GM12878 (cell line): ENCODE data around the gene ABCF3. TPM values are rescaled to one million over a fixed set of nuclear protein-coding genes. Genes with fewer than 3 reads are reported as not detected.

Experiments used
- ATAC-seq: fragments of 200-7000 bp; cut with Tn5 transposase; 3 replicates; pipeline ENCODE4 v1.9.1; 2020; ENCODE audit warnings: mild to moderate bottlenecking, moderate library complexity
- BruUV-seq: library from RNA; stranded (reverse); fragments of 400-500 nt; replicated peaks from 2 replicates; lab custom pipeline; 2021; lab: Mats Ljungman, UMichigan
- CTCF ChIA-PET: fragments of 300-600 bp; sonication (Branson Sonifier 250); formaldehyde crosslinking; extraction: SDS; loops from one replicate; lab custom pipeline; 2021; ENCODE audit warnings: inconsistent platforms; lab: Yijun Ruan, JAX
- POLR2A ChIA-PET: fragments of 350-600 bp; formaldehyde crosslinking; extraction: SDS; loops from one replicate; lab custom pipeline; 2021; ENCODE audit warnings: inconsistent platforms; lab: Charles Lee
- RAD21 ChIA-PET: fragments of 300-600 bp; sonication (Branson Sonifier 250); formaldehyde crosslinking; loops from one replicate; lab custom pipeline; 2023; ENCODE audit warnings: antibody characterized with exemption; ENCODE audit not compliant: unreplicated experiment; lab: Charles Lee
- SMC1A ChIA-PET: fragments of 300-600 bp; sonication (Branson Sonifier 250); formaldehyde crosslinking; loops from one replicate; lab custom pipeline; 2023; ENCODE audit not compliant: unreplicated experiment, uncharacterized antibody; lab: Charles Lee
- DNase-seq: peaks from one replicate; pipeline ENCODE4 v3.0.0-alpha.2; 2011; ENCODE audit warnings: low read depth, low spot score
- FAIRE-seq: peaks from 3 replicates; lab custom pipeline; 2011; peaks lifted over from hg19 to GRCh38; lab: Jason Lieb, UNC
- H2AFZ ChIP-seq: 2 replicates; pipeline ENCODE4 v1.6.0; 2011; ENCODE audit warnings: low read depth, low read length, control low read depth; ENCODE audit not compliant: control insufficient read depth
- H3K27ac ChIP-seq: 2 replicates; pipeline ENCODE4 v1.5.1; 2011; ENCODE audit warnings: control low read depth; ENCODE audit not compliant: control insufficient read depth, insufficient read depth
- H3K27me3 ChIP-seq, 2 experiments: replicated peaks in 1 of 2; 2 replicates each; pipeline versions ENCODE4 v1.6.0 to v1.6.1; 2011; ENCODE audit warnings: low read length in 1 of 2; ENCODE audit not compliant: control insufficient read depth in 2 of 2, insufficient read depth in 2 of 2
- H3K36me3 ChIP-seq, 2 experiments: 2 replicates each; pipeline ENCODE4 v1.5.1; 2011; ENCODE audit warnings: low read length in 1 of 2; ENCODE audit not compliant: control insufficient read depth in 2 of 2, insufficient read depth in 2 of 2
- H3K4me1 ChIP-seq: 2 replicates; pipeline ENCODE4 v1.6.1; 2011; ENCODE audit warnings: mild to moderate bottlenecking, low read length, moderate library complexity, mixed read lengths; ENCODE audit not compliant: control insufficient read depth, insufficient read depth
- H3K4me2 ChIP-seq: 2 replicates; pipeline ENCODE4 v1.6.0; 2011; ENCODE audit warnings: control low read depth; ENCODE audit not compliant: control insufficient read depth, insufficient read depth
- H3K4me3 ChIP-seq: fragments of 200-600 bp; sonication (generic); 2 replicates; pipeline ENCODE4 v1.5.1; 2016
- H3K79me2 ChIP-seq: 2 replicates; pipeline ENCODE4 v1.6.0; 2011; ENCODE audit warnings: low read length; ENCODE audit not compliant: control insufficient read depth, insufficient read depth
- H3K9ac ChIP-seq: 2 replicates; pipeline ENCODE4 v1.8.0; 2011; ENCODE audit warnings: low read length, control low read depth, mixed read lengths; ENCODE audit not compliant: control insufficient read depth, insufficient read depth
- H3K9me3 ChIP-seq: replicated peaks from 3 replicates; pipeline ENCODE4 v1.5.1; 2011; ENCODE audit warnings: mild to moderate bottlenecking, low read length; ENCODE audit not compliant: control insufficient read depth, insufficient read depth
- H4K20me1 ChIP-seq: 2 replicates; pipeline ENCODE4 v1.6.0; 2011; ENCODE audit not compliant: control insufficient read depth, insufficient read depth
- CBX3 ChIP-seq: fragments of 200-600 bp; sonication (generic); IDR thresholded peaks from 2 replicates; pipeline ENCODE4 v1.6.1; 2016; ENCODE audit warnings: low read depth, borderline replicate concordance
- KDM1A ChIP-seq: fragments of 200-600 bp; sonication (generic); IDR thresholded peaks from 2 replicates; pipeline ENCODE4 v1.6.1; 2016; ENCODE audit warnings: borderline replicate concordance
- MEF2A ChIP-seq: IDR thresholded peaks from 2 replicates; pipeline ENCODE4 v1.6.1; 2011; ENCODE audit warnings: low read depth, mild to moderate bottlenecking, low read length, moderate library complexity; ENCODE audit not compliant: insufficient read depth
- MXI1 ChIP-seq: fragments of 150-350 bp; IDR thresholded peaks from 2 replicates; pipeline ENCODE4 v1.6.1; 2011; ENCODE audit warnings: low read depth, mild to moderate bottlenecking, inconsistent platforms, low read length, improper control_type of control experiment
- NFYB ChIP-seq: IDR thresholded peaks from 2 replicates; pipeline ENCODE4 v1.6.1; 2011; ENCODE audit warnings: low read depth, mild to moderate bottlenecking, low read length, improper control_type of control experiment, moderate library complexity; ENCODE audit not compliant: insufficient read depth
- PAX5 ChIP-seq: IDR thresholded peaks from 2 replicates; pipeline ENCODE4 v1.6.1; 2011; ENCODE audit warnings: low read depth, low read length, borderline replicate concordance
- RB1 ChIP-seq: fragments of 450-650 bp; formaldehyde crosslinking; IDR thresholded peaks from 2 replicates; pipeline ENCODE4 v1.6.1; 2017; ENCODE audit warnings: mild to moderate bottlenecking, borderline replicate concordance
- RBBP5 ChIP-seq: fragments of 200-600 bp; sonication (generic); conservative IDR thresholded peaks from 2 replicates; pipeline ENCODE4 v1.6.1; 2016
- RUNX3 ChIP-seq: IDR thresholded peaks from 2 replicates; pipeline ENCODE4 v1.6.1; 2012; ENCODE audit warnings: low read length, inconsistent platforms
- SPI1 ChIP-seq: IDR thresholded peaks from 2 replicates; pipeline ENCODE4 v1.6.1; 2011; ENCODE audit warnings: low read depth, mild to moderate bottlenecking, low read length, moderate library complexity, borderline replicate concordance; ENCODE audit not compliant: insufficient read depth
- TBL1XR1 ChIP-seq: IDR thresholded peaks from 2 replicates; pipeline ENCODE4 v1.6.1; 2012; ENCODE audit warnings: low read depth, low read length, improper control_type of control experiment
- ZNF207 ChIP-seq: fragments of 450-650 bp; IDR thresholded peaks from 2 replicates; pipeline ENCODE4 v1.6.1; 2014; ENCODE audit warnings: antibody characterized with exemption, mild to moderate bottlenecking, borderline replicate concordance
- ZSCAN29 ChIP-seq: fragments of 450-650 bp; IDR thresholded peaks from 2 replicates; pipeline ENCODE4 v1.6.1; 2017; ENCODE audit warnings: mild to moderate bottlenecking, moderate library complexity
- WGBS: methylation state at CpG from one replicate; pipeline ENCODE4 v1.1.6; 2016; ENCODE audit warnings: low lambda C conversion rate; ENCODE audit not compliant: insufficient replicate concordance, insufficient coverage; ENCODE audit errors: missing lambda C conversion rate; 5-methylcytosine and 5-hydroxymethylcytosine counted together
- in situ Hi-C: fragments of 300-500 bp; cut with MboI; formaldehyde crosslinking; loops from 9 replicates; pipeline ENCODE4 v1.14.3; 2018; ENCODE audit warnings: mixed read lengths
- intact Hi-C: fragments of 100-400 bp; cut with micrococcal nuclease; formaldehyde crosslinking; loops from one replicate; pipeline ENCODE4 v1.14.2; 2022; ENCODE audit not compliant: unreplicated experiment
- polyA plus RNA-seq, 11 experiments: library from polyadenylated mRNA; depleted of rRNA in 4 of 11; unstranded in 6 of 11; stranded (reverse) in 5 of 11; fragments of >200 nt; fragmentation: Nextera tagmentation in 4 of 11; fragmentation: Illumina TruSeq in 1 of 11; extraction: Ambion mirVana in 4 of 11; extraction: Trizol in 1 of 11; gene quantifications; 1 replicate in 1 of 11; 2 replicates in 10 of 11; pipeline versions ENCODE4 v1.2.1 to v1.2.3, GENCODE V29; 2011 to 2016; ENCODE audit warnings: inconsistent platforms in 2 of 11, missing spikeins in 2 of 11, low read depth in 1 of 11
- total RNA-seq, 4 experiments: library from RNA; depleted of rRNA in 3 of 4; stranded (reverse); fragments of >200 nt in 3 of 4; fragmentation: Illumina TruSeq in 1 of 4; extraction: Trizol in 1 of 4; gene quantifications; 2 replicates each; pipeline versions ENCODE4 v1.2.1 to v1.2.3, GENCODE V29; 2013 to 2021
- TF ChIP-seq, protein P1 (sequence below): fragments of 150-350 bp; IDR thresholded peaks from 2 replicates; pipeline ENCODE4 v1.6.1; 2014; ENCODE audit warnings: mild to moderate bottlenecking, low read depth, low read length
- TF ChIP-seq, protein P2 (sequence below): IDR thresholded peaks from 2 replicates; pipeline ENCODE4 v1.6.1; 2011; ENCODE audit warnings: borderline replicate concordance, low read depth, mild to moderate bottlenecking, moderate library complexity, low read length; ENCODE audit not compliant: insufficient read depth, poor library complexity, severe bottlenecking

ABCF3 gene
- total and polyA plus RNA-seq, 10 of the 15 experiments (the other 5 are each of a cell fraction or from before 2014, with no cell fraction given), result 6.1 to 71.3 (median 46.9) TPM

DNA sequence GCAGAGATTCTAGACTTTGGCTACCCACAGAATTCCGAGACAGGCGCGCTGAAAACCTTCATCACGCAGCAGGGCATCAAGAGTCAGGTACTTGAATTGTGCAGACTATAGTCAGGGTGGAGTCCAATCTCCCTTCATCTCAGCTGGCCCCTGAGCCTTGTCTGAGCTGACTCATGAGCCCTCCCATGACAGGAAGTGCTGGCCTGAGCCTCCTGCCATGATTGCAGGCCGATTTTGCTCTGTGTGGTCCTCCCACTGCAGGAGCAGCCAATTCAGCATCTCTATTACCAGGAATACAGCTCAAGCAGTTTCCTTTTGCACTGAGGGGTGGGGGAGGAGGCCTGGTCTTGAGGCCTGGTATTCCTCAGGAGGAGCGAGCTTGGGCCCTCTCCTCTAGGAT is 5.8 kb upstream of the ABCF3 start:
- H3K4me1 ChIP-seq, result peaks cover 9% of the 10 kb centered on the region
- no TSS peak for BruUV-seq
- no peaks in the 10 kb centered on the region for H4K20me1 ChIP-seq
- TF ChIP-seq ZSCAN29 (no peak), CBX3 (no peak), PAX5 (no peak), TBL1XR1 (no peak), MXI1 (no peak), NFYB (no peak), KDM1A (no peak), SPI1 (no peak), MEF2A (no peak), RUNX3 (no peak), ZNF207 (no peak), RB1 (no peak), RBBP5 (no peak)
- TF ChIP-seq, protein P1, sequence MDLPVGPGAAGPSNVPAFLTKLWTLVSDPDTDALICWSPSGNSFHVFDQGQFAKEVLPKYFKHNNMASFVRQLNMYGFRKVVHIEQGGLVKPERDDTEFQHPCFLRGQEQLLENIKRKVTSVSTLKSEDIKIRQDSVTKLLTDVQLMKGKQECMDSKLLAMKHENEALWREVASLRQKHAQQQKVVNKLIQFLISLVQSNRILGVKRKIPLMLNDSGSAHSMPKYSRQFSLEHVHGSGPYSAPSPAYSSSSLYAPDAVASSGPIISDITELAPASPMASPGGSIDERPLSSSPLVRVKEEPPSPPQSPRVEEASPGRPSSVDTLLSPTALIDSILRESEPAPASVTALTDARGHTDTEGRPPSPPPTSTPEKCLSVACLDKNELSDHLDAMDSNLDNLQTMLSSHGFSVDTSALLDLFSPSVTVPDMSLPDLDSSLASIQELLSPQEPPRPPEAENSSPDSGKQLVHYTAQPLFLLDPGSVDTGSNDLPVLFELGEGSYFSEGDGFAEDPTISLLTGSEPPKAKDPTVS, result no peak
- TF ChIP-seq, protein P2, sequence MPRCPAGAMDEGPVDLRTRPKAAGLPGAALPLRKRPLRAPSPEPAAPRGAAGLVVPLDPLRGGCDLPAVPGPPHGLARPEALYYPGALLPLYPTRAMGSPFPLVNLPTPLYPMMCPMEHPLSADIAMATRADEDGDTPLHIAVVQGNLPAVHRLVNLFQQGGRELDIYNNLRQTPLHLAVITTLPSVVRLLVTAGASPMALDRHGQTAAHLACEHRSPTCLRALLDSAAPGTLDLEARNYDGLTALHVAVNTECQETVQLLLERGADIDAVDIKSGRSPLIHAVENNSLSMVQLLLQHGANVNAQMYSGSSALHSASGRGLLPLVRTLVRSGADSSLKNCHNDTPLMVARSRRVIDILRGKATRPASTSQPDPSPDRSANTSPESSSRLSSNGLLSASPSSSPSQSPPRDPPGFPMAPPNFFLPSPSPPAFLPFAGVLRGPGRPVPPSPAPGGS, result no peak
- H2AFZ ChIP-seq, result no peak overlapping the region
- FAIRE-seq (no peak), ATAC-seq (no peak), DNase-seq (no peak)
- H3K36me3 ChIP-seq, result peaks cover 19 to 38% of the 10 kb centered on the region in 2 experiments
- in situ Hi-C loops, result no loop called here
- no peaks in the 10 kb centered on the region for H3K27me3 ChIP-seq
- H3K9me3 ChIP-seq, result no peaks in the 10 kb centered on the region
- H3K4me3 ChIP-seq, result no peak overlapping the region
- ChIA-PET SMC1A (interaction anchor here (0.7 kb wide), 1 partner anchor 22 kb away, joined by 3 read pairs; no protein-coding TSS in a partner anchor), POLR2A (interaction anchor here (0.5 to 1.3 kb wide), 3 partner anchors 23 to 180 kb away, joined by 3 to 4 read pairs (median 4); no protein-coding TSS in a partner anchor), CTCF (no interaction called here), RAD21 (no interaction called here)
- H3K27ac ChIP-seq, result no peak overlapping the region
- no peak overlapping the region for H3K4me2 ChIP-seq
- intact Hi-C loops, result no loop called here
- H3K79me2 ChIP-seq, result peaks cover 26% of the 10 kb centered on the region
- H3K9ac ChIP-seq, result no peak overlapping the region
- WGBS, result 96% methylated on average over 6 of the region's 6 CpGs
